CD4-positive, alpha-beta T cell (primary cell): Measurements from ENCODE around the gene LIPK. TPM values are rescaled to one million over a fixed set of nuclear protein-coding genes. Genes with fewer than 3 reads are reported as not detected.
A peak's percentile ranks its signal among the peaks of the same experiment; 100 is the strongest.
"Not testable (repeated sequence)": the region's sequence is repeated elsewhere in the genome, so short reads cannot be mapped to it uniquely, and the experiment has no call there.

Experiments used
- ATAC-seq: fragments of 200-7000 bp; cut with Tn5 transposase; one replicate; pipeline ENCODE4 v1.10.0; 2022; ENCODE audit warnings: mild to moderate bottlenecking; ENCODE audit not compliant: poor library complexity
- CTCF ChIA-PET: fragments of 350-600 bp; sonication (Branson Sonifier 250); formaldehyde crosslinking; loops from one replicate; lab custom pipeline; 2021; ENCODE audit warnings: antibody characterized with exemption, inconsistent platforms; lab: Charles Lee
- POLR2A ChIA-PET: fragments of 350-600 bp; sonication (Branson Sonifier 250); formaldehyde crosslinking; loops from one replicate; lab custom pipeline; 2021; ENCODE audit warnings: antibody characterized with exemption, inconsistent platforms; lab: Charles Lee
- DNase-seq, 14 experiments: peaks; one replicate each; pipeline ENCODE4 v3.0.0-alpha.2; 2013 to 2020; ENCODE audit warnings: mixed read lengths in 2 of 14
- H3K27ac ChIP-seq, 2 donors: one replicate each; pipeline versions ENCODE4 v1.5.1 to v1.7.0; 2013; ENCODE audit warnings: low read length in 2 of 2, low read depth in 1 of 2, mild to moderate bottlenecking in 1 of 2
- H3K27me3 ChIP-seq, 2 experiments: 1 replicate in 1 of 2; 2 replicates in 1 of 2; pipeline versions ENCODE4 v1.6.1 to v1.7.0; 2013; ENCODE audit warnings: low read length in 2 of 2, control low read depth in 1 of 2, mild to moderate bottlenecking in 1 of 2, moderate library complexity in 1 of 2; ENCODE audit not compliant: insufficient read depth in 2 of 2, control insufficient read depth in 1 of 2
- H3K36me3 ChIP-seq: one replicate; pipeline ENCODE4 v1.6.1; 2013; ENCODE audit warnings: low read length, control low read depth; ENCODE audit not compliant: insufficient read depth
- H3K4me1 ChIP-seq: one replicate; pipeline ENCODE4 v1.6.1; 2013; ENCODE audit warnings: low read length, control low read depth; ENCODE audit not compliant: insufficient read depth
- H3K4me3 ChIP-seq: one replicate; pipeline ENCODE4 v1.5.1; 2013; ENCODE audit warnings: mild to moderate bottlenecking, low read length, moderate library complexity
- H3K9me3 ChIP-seq, 2 experiments: 1 replicate in 1 of 2; 2 replicates in 1 of 2; pipeline versions ENCODE4 v1.6.1 to v1.7.0; 2013; ENCODE audit warnings: low read length in 2 of 2, mild to moderate bottlenecking in 2 of 2, control low read depth in 1 of 2, moderate library complexity in 1 of 2; ENCODE audit not compliant: control insufficient read depth in 1 of 2, insufficient read depth in 1 of 2
- H3K27ac Mint-ChIP-seq: one replicate; pipeline ENCODE4 v1.8.0; 2020; ENCODE audit warnings: mixed read lengths
- H3K27me3 Mint-ChIP-seq: one replicate; pipeline ENCODE4 v1.8.0; 2021; ENCODE audit warnings: mixed read lengths
- H3K36me3 Mint-ChIP-seq: one replicate; pipeline ENCODE4 v1.8.0; 2021; ENCODE audit warnings: low read depth, mixed read lengths
- H3K4me1 Mint-ChIP-seq: one replicate; pipeline ENCODE4 v1.8.0; 2021; ENCODE audit warnings: low read depth, mixed read lengths
- H3K4me3 Mint-ChIP-seq: one replicate; pipeline ENCODE4 v1.8.0; 2020; ENCODE audit warnings: mild to moderate bottlenecking, mixed read lengths
- H3K9me3 Mint-ChIP-seq: one replicate; pipeline ENCODE4 v1.8.0; 2020; ENCODE audit warnings: mixed read lengths
- intact Hi-C, 2 experiments: fragments of 100-400 bp; cut with DNase I in 1 of 2; cut with micrococcal nuclease in 1 of 2; formaldehyde crosslinking; loops; one replicate each; pipeline versions ENCODE4 v1.15.1 to v1.9.0; 2023 to 2025; cut with DNase I, micrococcal nuclease
- total RNA-seq, 174 experiments: library from RNA in 2 of 174; stranded (reverse) in 2 of 174; gene quantifications; one replicate each; pipeline ENCODE4 v1.2.3 and lab custom pipeline; 2021 to 2026
- TF ChIP-seq, protein P1 (sequence below): fragments of 200-600 bp; IDR thresholded peaks from one replicate; pipeline ENCODE4 v1.8.0; 2022; ENCODE audit warnings: antibody characterized with exemption, mild to moderate bottlenecking

Gene LIPK
- total RNA-seq, 2 experiments from 2014 or later = not detected

DNA sequence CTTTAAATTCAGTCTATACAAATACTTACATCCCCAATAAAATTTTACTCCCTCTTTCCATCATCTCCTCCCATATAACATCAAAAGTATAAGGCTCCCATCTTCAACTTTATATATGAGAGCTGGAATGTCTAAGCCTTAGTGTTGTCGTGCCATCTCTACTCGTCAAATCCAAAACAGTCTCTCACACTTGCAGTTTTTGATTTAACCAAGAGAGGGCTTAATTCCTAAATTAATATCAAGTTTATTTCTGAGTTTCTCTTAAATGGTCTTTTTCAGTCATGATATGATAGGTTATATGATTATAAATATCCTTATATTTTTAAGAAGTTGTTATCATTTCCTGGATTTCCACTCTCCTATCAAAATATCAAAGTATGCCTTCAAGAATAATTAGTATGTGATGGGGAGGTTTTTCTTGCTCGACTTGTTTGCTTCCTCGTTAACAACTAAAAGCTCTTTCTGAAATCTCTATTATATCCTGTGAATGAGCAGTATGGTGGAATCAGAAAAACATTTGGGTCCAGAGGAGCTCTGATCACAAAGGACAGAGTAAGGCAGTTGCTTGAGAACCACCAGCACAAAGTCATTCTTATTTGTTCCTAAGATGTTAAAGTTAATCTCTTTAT lies 12.5 kb upstream of the LIPK start:
- ChIA-PET POLR2A (no interaction called here), CTCF (interaction anchor here (1.4 kb wide), 1 partner anchor 9 kb away, joined by 4 read pairs; no protein-coding TSS in a partner anchor)
- Histone ChIP-seq H3K27me3 (no peaks in the 10 kb centered on the region), H3K9me3 (no peaks in the 10 kb centered on the region), H3K36me3 (no peaks in the 10 kb centered on the region), H3K4me1 (no peaks in the 10 kb centered on the region), H3K27ac (no peak overlapping the region), H3K4me3 (no peak overlapping the region)
- H3K36me3 Mint-ChIP-seq = no peaks in the 10 kb centered on the region
- TF ChIP-seq, protein P1, sequence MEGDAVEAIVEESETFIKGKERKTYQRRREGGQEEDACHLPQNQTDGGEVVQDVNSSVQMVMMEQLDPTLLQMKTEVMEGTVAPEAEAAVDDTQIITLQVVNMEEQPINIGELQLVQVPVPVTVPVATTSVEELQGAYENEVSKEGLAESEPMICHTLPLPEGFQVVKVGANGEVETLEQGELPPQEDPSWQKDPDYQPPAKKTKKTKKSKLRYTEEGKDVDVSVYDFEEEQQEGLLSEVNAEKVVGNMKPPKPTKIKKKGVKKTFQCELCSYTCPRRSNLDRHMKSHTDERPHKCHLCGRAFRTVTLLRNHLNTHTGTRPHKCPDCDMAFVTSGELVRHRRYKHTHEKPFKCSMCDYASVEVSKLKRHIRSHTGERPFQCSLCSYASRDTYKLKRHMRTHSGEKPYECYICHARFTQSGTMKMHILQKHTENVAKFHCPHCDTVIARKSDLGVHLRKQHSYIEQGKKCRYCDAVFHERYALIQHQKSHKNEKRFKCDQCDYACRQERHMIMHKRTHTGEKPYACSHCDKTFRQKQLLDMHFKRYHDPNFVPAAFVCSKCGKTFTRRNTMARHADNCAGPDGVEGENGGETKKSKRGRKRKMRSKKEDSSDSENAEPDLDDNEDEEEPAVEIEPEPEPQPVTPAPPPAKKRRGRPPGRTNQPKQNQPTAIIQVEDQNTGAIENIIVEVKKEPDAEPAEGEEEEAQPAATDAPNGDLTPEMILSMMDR = peak; percentile 38
- no peak overlapping the region for H3K27ac Mint-ChIP-seq
- H3K4me3 Mint-ChIP-seq = no peak overlapping the region
- no peaks in the 10 kb centered on the region for H3K27me3 Mint-ChIP-seq
- H3K4me1 Mint-ChIP-seq = no peaks in the 10 kb centered on the region
- ATAC-seq = no peak
- intact Hi-C loops = loop anchor here in 1 of 2 experiments (10.0 kb wide), 1 partner anchor 171 kb away; no protein-coding TSS in a partner anchor
- no peaks in the 10 kb centered on the region for H3K9me3 Mint-ChIP-seq
- DNase-seq = no peak

DNA sequence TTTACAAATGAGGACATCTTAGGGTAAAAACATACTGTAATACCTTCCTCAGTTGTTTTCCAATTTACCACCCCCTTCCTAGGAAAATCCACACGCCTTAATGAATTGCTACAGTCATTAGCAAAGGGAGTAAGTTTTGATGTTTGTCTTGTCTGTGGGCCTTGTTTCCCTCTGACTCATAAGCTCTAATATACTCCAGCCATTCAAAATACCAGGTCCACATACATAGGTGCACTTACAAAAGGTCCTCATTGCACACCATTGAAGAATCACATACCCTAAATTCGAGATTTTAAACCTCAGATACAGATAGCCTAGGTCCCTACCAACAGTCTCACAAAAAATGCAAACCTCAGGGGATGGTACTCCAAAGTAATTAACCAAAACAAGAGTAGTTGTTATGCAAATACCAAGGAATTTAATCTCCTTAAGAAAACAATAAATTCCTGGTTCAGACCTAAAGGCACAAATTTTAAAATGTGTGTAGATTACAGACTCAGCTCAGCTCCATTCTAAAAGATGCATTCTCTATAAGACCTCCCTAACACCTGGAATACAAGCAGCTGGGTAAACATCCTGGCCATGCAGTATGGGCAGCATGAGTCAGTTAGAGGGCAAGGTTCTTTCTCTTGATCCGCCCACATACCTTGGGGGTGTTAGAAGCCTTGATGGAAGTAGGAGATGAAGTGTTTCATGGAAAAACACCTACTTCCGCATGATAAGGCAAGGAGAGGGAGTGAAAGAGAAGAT lies 3.0 kb upstream of the LIPK start:
- H3K36me3 Mint-ChIP-seq = no peaks in the 10 kb centered on the region
- DNase-seq (no peak), ATAC-seq (no peak)
- Histone ChIP-seq H3K27ac (no peak overlapping the region), H3K4me3 (no peak overlapping the region), H3K36me3 (no peaks in the 10 kb centered on the region), H3K9me3 (no peaks in the 10 kb centered on the region), H3K4me1 (no peaks in the 10 kb centered on the region), H3K27me3 (no peaks in the 10 kb centered on the region)
- no peaks in the 10 kb centered on the region for H3K27me3 Mint-ChIP-seq
- no peak overlapping the region for H3K4me3 Mint-ChIP-seq
- CTCF ChIA-PET = no interaction called here
- no peak overlapping the region for H3K27ac Mint-ChIP-seq
- no peaks in the 10 kb centered on the region for H3K4me1 Mint-ChIP-seq
- POLR2A ChIA-PET = no interaction called here
- TF ChIP-seq, protein P1 = no peak
- intact Hi-C loops = no loop called here
- no peaks in the 10 kb centered on the region for H3K9me3 Mint-ChIP-seq

DNA sequence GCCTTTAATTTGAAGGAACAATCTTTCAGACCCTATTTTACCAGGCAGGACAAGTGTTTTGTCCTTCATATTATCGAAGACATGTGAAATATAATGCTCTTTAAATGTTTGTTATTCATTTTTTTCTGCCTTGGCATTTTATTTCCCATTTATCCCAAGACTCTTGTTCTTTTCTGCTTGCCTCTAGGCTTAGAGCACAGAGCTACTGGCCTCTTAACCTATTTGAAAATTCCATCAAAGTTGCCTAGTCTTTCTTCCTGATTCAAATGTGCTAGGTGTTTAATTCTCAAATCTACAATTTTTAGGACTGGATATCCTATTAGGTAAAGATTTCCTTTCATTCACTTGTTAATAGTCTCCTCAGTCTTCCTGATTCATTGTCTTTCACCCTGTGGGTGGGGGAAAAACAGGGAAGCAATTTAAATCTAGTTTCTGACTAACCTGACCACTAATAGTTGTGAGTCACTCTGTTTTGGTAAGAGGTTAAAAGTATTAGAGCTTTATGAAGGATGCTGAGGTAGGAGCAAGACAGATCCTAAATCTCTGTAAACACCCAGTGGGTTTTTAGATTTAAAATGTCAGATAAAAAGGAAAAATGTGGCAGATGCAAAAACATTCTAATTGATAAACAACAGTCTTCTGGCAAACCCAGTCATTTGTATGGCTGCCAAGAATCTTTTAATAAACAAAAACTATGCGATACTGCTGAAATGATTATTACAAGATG lies 1.5 kb downstream of the LIPK start:
- no peak for ATAC-seq
- CTCF ChIA-PET = no interaction called here
- TF ChIP-seq, protein P1 = no peak
- Mint-ChIP-seq H3K4me1 (no peaks in the 10 kb centered on the region), H3K4me3 (no peak overlapping the region), H3K36me3 (no peaks in the 10 kb centered on the region), H3K9me3 (no peaks in the 10 kb centered on the region), H3K27me3 (no peaks in the 10 kb centered on the region), H3K27ac (no peak overlapping the region)
- Histone ChIP-seq H3K27me3 (no peaks in the 10 kb centered on the region), H3K4me1 (no peaks in the 10 kb centered on the region), H3K27ac (no peak overlapping the region), H3K36me3 (no peaks in the 10 kb centered on the region), H3K9me3 (no peaks in the 10 kb centered on the region), H3K4me3 (no peak overlapping the region)
- DNase-seq = peak in 1 of 14 experiments; percentile 29
- intact Hi-C loops = no loop called here
- POLR2A ChIA-PET = no interaction called here

DNA sequence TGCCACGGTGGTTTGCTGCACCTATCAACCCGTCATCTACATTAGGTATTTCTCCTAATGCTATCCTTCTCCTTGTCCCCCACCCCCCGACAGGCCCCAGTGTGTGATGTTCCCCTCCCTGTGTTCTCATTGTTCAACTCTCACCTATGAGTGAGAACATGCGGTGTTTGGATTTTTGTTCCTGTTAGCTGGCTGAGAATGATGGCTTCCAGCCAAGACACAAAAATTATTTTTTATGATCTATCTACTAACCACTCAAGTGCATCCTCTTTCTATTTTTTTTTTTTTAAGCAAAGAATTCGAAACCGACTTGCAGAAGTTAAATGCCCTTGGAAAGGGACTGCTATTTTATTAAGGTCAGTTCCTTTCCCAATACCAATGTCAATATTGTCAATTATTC lies 3.3 kb downstream of the LIPK start:
- ATAC-seq, H3K36me3 ChIP-seq, H3K36me3 Mint-ChIP-seq, H3K4me1 ChIP-seq, H3K27ac ChIP-seq, H3K9me3 ChIP-seq, H3K4me3 Mint-ChIP-seq, POLR2A ChIA-PET, H3K27me3 Mint-ChIP-seq, H3K4me3 ChIP-seq, intact Hi-C loops, CTCF ChIA-PET, H3K4me1 Mint-ChIP-seq, H3K27me3 ChIP-seq, H3K9me3 Mint-ChIP-seq, DNase-seq, H3K27ac Mint-ChIP-seq: not testable (repeated sequence)
